IPS-20b (cell line): ENCODE data around the gene ITM2C.

Experiments used
- H3K27ac ChIP-seq: one replicate; pipeline ENCODE4 v1.5.1; 2013; ENCODE audit warnings: low read length
- H3K27me3 ChIP-seq: 2 replicates; pipeline ENCODE4 v1.6.1; 2013; ENCODE audit warnings: mild to moderate bottlenecking, low read length, inconsistent platforms; ENCODE audit not compliant: insufficient read depth
- H3K36me3 ChIP-seq: 2 replicates; pipeline ENCODE4 v1.6.1; 2013; ENCODE audit warnings: low read depth, mild to moderate bottlenecking, inconsistent platforms, low read length, moderate library complexity; ENCODE audit not compliant: insufficient read depth
- H3K4me1 ChIP-seq: 2 replicates; pipeline ENCODE4 v1.6.1; 2013; ENCODE audit warnings: mild to moderate bottlenecking, control low read depth, inconsistent platforms, low read length, moderate library complexity; ENCODE audit not compliant: insufficient read depth
- H3K4me3 ChIP-seq: 2 replicates; pipeline ENCODE4 v1.5.1; 2013; ENCODE audit warnings: mild to moderate bottlenecking, low read length, inconsistent platforms
- H3K9ac ChIP-seq: 2 replicates; pipeline ENCODE4 v1.6.1; 2013; ENCODE audit warnings: low read depth, mild to moderate bottlenecking, inconsistent platforms, low read length, moderate library complexity
- H3K9me3 ChIP-seq: 2 replicates; pipeline ENCODE4 v1.6.1; 2013; ENCODE audit warnings: mild to moderate bottlenecking, low read depth, low read length, inconsistent platforms; ENCODE audit not compliant: insufficient read depth

The ITM2C gene

GRCh38 chr2:230887342-230887741, 22.6 kb downstream of the ITM2C start:
- no peaks in the 10 kb centered on the region for H3K9me3 ChIP-seq

GRCh38 chr2:230888824-230889400, 24.2 kb downstream of the ITM2C start:
- H3K4me1 ChIP-seq = peaks cover 7% of the 10 kb centered on the region; the same call in 1 of the 2 replicates
- no peaks in the 10 kb centered on the region for H3K36me3 ChIP-seq
- H3K27me3 ChIP-seq = no peaks in the 10 kb centered on the region
- H3K9me3 ChIP-seq = no peaks in the 10 kb centered on the region
- no peak overlapping the region for H3K9ac ChIP-seq
- H3K4me3 ChIP-seq = no peak overlapping the region
- H3K27ac ChIP-seq = no peak overlapping the region

More at GRCh38 chr2:230887342-230887741, 22.6 kb downstream of the ITM2C start:
- H3K27ac ChIP-seq = no peak overlapping the region
- H3K4me3 ChIP-seq = no peak overlapping the region
- no peaks in the 10 kb centered on the region for H3K36me3 ChIP-seq
- peaks cover 7% of the 10 kb centered on the region; the same call in 1 of the 2 replicates for H3K4me1 ChIP-seq
- H3K27me3 ChIP-seq = no peaks in the 10 kb centered on the region
- H3K9ac ChIP-seq = no peak overlapping the region

GRCh38 chr2:230889911-230890601, 25.3 kb downstream of the ITM2C start:
- Histone ChIP-seq H3K4me3 (no peak overlapping the region), H3K27me3 (no peaks in the 10 kb centered on the region), H3K27ac (no peak overlapping the region), H3K9ac (no peak overlapping the region), H3K9me3 (no peaks in the 10 kb centered on the region), H3K36me3 (no peaks in the 10 kb centered on the region), H3K4me1 (peaks cover 7% of the 10 kb centered on the region; the same call in 1 of the 2 replicates)

- Histone ChIP-seq H3K27ac (no peak overlapping the region), H3K36me3 (no peaks in the 10 kb centered on the region), H3K9me3 (no peaks in the 10 kb centered on the region), H3K27me3 (no peaks in the 10 kb centered on the region), H3K4me3 (no peak overlapping the region), H3K4me1 (peaks cover 7% of the 10 kb centered on the region; the same call in 1 of the 2 replicates), H3K9ac (no peak overlapping the region)
These were observed 25.9 kb downstream of the ITM2C start for GRCh38 chr2:230890646-230891045.

- H3K4me1 ChIP-seq = peaks cover 3% of the 10 kb centered on the region; the same call in 1 of the 2 replicates
These were observed 26.3 kb downstream of the ITM2C start for GRCh38 chr2:230891064-230891463.

GRCh38 chr2:230891509-230891908, 26.8 kb downstream of the ITM2C start:
- no peak overlapping the region for H3K9ac ChIP-seq
- no peak overlapping the region for H3K27ac ChIP-seq
- H3K9me3 ChIP-seq = no peaks in the 10 kb centered on the region
- no peaks in the 10 kb centered on the region for H3K4me1 ChIP-seq
- no peaks in the 10 kb centered on the region for H3K27me3 ChIP-seq
- no peaks in the 10 kb centered on the region for H3K36me3 ChIP-seq
- H3K4me3 ChIP-seq = no peak overlapping the region

More at GRCh38 chr2:230891064-230891463, 26.3 kb downstream of the ITM2C start:
- Histone ChIP-seq H3K27ac (no peak overlapping the region), H3K27me3 (no peaks in the 10 kb centered on the region), H3K36me3 (no peaks in the 10 kb centered on the region), H3K9ac (no peak overlapping the region), H3K9me3 (no peaks in the 10 kb centered on the region), H3K4me3 (no peak overlapping the region)

GRCh38 chr2:230893338-230893737, 28.6 kb downstream of the ITM2C start:
- no peaks in the 10 kb centered on the region for H3K4me1 ChIP-seq
- no peak overlapping the region for H3K4me3 ChIP-seq
- H3K36me3 ChIP-seq = no peaks in the 10 kb centered on the region
- H3K27ac ChIP-seq = no peak overlapping the region
- H3K27me3 ChIP-seq = no peaks in the 10 kb centered on the region
- no peak overlapping the region for H3K9ac ChIP-seq
- no peaks in the 10 kb centered on the region for H3K9me3 ChIP-seq

- H3K27me3 ChIP-seq = no peaks in the 10 kb centered on the region
- H3K9ac ChIP-seq = no peak overlapping the region
- no peaks in the 10 kb centered on the region for H3K9me3 ChIP-seq
- H3K4me1 ChIP-seq = peaks cover 3% of the 10 kb centered on the region; the same call in 1 of the 2 replicates
- H3K36me3 ChIP-seq = no peaks in the 10 kb centered on the region
- H3K27ac ChIP-seq = no peak overlapping the region
- no peak overlapping the region for H3K4me3 ChIP-seq
These were observed 29.4 kb downstream of the ITM2C start for GRCh38 chr2:230893841-230894781.

GRCh38 chr2:230895536-230896345, 31.0 kb downstream of the ITM2C start:
- no peak overlapping the region for H3K27ac ChIP-seq
- no peaks in the 10 kb centered on the region for H3K9me3 ChIP-seq
- H3K36me3 ChIP-seq = no peaks in the 10 kb centered on the region
- no peak overlapping the region for H3K4me3 ChIP-seq
- peaks cover 7% of the 10 kb centered on the region; the same call in 1 of the 2 replicates for H3K4me1 ChIP-seq
- H3K27me3 ChIP-seq = no peaks in the 10 kb centered on the region
- no peak overlapping the region for H3K9ac ChIP-seq

GRCh38 chr2:230896346-230897115, 31.8 kb downstream of the ITM2C start:
- Histone ChIP-seq H3K4me1 (peaks cover 7% of the 10 kb centered on the region; the same call in 1 of the 2 replicates), H3K36me3 (no peaks in the 10 kb centered on the region), H3K4me3 (no peak overlapping the region), H3K27ac (no peak overlapping the region), H3K27me3 (no peaks in the 10 kb centered on the region), H3K9me3 (no peaks in the 10 kb centered on the region), H3K9ac (no peak overlapping the region)
